H1 (cell line): Measurements from ENCODE around the gene NXF3. TPM values are rescaled to one million over a fixed set of nuclear protein-coding genes. Genes with fewer than 3 reads are reported as not detected.

Source experiments
- BCL11A ChIP-seq, 2 experiments: IDR thresholded peaks; one replicate each; pipeline ENCODE4 v1.6.1; 2011; ENCODE audit warnings: low read depth in 2 of 2, low read length in 2 of 2, mild to moderate bottlenecking in 2 of 2
- TAF1 ChIP-seq: IDR thresholded peaks from 2 replicates; pipeline ENCODE4 v1.6.1; 2011; ENCODE audit warnings: mild to moderate bottlenecking, low read depth, low read length
- polyA plus RNA-seq, 7 experiments: library from polyadenylated mRNA; depleted of rRNA in 3 of 7; stranded (reverse) in 5 of 7; unstranded in 2 of 7; fragments of >200 nt in 5 of 7; fragments of 200-250 nt in 2 of 7; gene quantifications; 1 replicate in 5 of 7; 2 replicates in 1 of 7; 4 replicates in 1 of 7; pipeline versions ENCODE4 v1.2.1 to v1.2.3, GENCODE V29; 2011 to 2013; ENCODE audit warnings: missing spikeins in 2 of 7, mixed read lengths in 2 of 7
- total RNA-seq: library from RNA; stranded (reverse); fragmentation: NEBNext Ultra II Directional; extraction: Animal tissue kit (Norgen Biotek cat#: 25700); gene quantifications from 2 replicates; pipeline ENCODE4 v1.2.1, GENCODE V29; 2021

NXF3 gene
- total and polyA plus RNA-seq, 2 of the 8 experiments (the other 6 are each of a cell fraction or from before 2014, with no cell fraction given): 0.12 TPM; not detected in 1

- TF ChIP-seq BCL11A (IDR thresholded peaks at IDR 0.05; ENCODE audit: low read depth in 2 of 2, low read length in 2 of 2) (no peak), TAF1 (no peak)
These were observed 6.7 kb upstream of the NXF3 start (continued) for GRCh38 chrX:103099691-103100090.
